GM18498 (cell line): ENCODE data around the gene ABHD14A.

Experiments
- ATAC-seq: cut with Tn5 transposase; IDR thresholded peaks from one replicate; pipeline ENCODE4 v1.9.1; 2021; ENCODE audit warnings: mild to moderate bottlenecking, moderate library complexity; ENCODE audit not compliant: unreplicated experiment

ABHD14A gene

GRCh38 chr3:51955175-51955892 lies 19.5 kb upstream of the ABHD14A start, which contains the start of gene GPR62:
GPR62 (plus strand) TSS chr3:51955381; CDS start chr3:51955653, 272 bp downstream.
- no peak for ATAC-seq

DNA sequence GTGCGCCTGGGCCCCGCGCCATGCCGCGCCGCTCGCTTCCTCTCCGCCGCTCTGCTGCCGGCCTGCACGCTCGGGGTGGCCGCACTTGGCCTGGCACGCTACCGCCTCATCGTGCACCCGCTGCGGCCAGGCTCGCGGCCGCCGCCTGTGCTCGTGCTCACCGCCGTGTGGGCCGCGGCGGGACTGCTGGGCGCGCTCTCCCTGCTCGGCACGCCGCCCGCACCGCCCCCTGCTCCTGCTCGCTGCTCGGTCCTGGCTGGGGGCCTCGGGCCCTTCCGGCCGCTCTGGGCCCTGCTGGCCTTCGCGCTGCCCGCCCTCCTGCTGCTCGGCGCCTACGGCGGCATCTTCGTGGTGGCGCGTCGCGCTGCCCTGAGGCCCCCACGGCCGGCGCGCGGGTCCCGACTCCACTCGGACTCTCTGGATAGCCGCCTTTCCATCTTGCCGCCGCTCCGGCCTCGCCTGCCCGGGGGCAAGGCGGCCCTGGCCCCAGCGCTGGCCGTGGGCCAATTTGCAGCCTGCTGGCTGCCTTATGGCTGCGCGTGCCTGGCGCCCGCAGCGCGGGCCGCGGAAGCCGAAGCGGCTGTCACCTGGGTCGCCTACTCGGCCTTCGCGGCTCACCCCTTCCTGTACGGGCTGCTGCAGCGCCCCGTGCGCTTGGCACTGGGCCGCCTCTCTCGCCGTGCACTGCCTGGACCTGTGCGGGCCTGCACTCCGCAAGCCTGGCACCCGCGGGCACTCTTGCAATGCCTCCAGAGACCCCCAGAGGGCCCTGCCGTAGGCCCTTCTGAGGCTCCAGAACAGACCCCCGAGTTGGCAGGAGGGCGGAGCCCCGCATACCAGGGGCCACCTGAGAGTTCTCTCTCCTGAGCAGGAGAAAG lies 18.7 kb upstream of the ABHD14A start:
- ATAC-seq, result peak; percentile 60

DNA sequence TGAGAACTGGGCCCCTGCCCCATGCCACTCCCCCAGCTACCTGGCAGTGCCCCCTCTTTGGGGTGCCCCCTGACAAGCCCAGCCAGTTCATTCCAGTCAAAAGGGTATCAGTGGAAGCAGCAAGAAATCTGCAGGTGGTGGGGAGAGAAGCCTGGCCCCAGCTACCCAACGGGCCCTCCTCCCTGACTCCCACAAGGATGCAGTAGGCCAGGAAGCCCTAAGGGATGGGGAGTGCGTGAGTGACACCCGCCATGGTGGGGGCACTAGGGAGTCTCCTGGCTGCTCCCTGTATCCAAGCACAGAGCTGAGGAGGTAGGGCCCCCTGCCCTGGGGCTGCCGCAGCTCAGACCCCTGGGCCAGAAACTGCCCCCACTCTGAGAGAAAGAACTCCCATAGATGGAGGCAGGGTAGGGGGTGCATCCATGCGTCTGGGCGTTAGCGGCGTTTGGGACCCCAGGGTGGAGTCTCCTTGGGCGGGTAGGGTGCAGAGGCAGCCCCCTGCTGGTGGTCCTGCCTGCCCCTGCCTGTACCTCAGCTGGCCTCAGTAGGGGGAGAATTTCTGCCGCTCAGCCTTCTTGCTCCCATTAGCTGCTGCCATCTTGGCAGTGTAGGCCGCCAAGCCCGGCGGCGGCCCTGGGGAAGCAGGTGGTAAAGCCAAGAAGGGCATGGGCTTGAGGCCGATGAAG lies 17.2 kb upstream of the ABHD14A start:
- ATAC-seq, result no peak

- ATAC-seq, result no peak
These were observed 16.0 kb upstream of the ABHD14A start for GRCh38 chr3:51958603-51959521.

DNA sequence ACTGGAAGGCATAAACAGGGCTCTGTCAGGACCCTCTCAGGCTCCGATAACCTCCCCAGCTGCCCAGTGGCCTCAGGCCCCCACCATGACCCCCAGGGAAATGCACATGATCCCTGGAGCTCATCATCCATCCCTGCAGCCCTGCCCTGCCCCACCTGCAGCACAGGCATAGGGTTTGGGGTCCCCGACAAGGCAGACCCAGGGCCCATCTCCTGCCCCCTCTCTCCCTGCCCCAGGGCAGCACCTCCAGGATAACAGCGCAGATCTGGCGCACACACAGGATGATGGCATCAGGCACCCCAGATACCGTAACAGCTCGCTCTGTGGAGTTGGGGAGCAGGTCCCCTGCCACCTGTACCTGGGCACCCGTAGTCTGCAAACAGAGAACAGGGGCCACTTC lies 15.2 kb upstream of the ABHD14A start:
- ATAC-seq, result no peak

GRCh38 chr3:51960386-51960785 lies 14.5 kb upstream of the ABHD14A start:
- ATAC-seq, result no peak

GRCh38 chr3:51961011-51961410 lies 13.9 kb upstream of the ABHD14A start:
- ATAC-seq, result no peak

- ATAC-seq, result no peak
These were observed 13.0 kb upstream of the ABHD14A start for GRCh38 chr3:51961602-51962569.

- no peak for ATAC-seq
These were observed 11.9 kb upstream of the ABHD14A start for GRCh38 chr3:51962854-51963530.

DNA sequence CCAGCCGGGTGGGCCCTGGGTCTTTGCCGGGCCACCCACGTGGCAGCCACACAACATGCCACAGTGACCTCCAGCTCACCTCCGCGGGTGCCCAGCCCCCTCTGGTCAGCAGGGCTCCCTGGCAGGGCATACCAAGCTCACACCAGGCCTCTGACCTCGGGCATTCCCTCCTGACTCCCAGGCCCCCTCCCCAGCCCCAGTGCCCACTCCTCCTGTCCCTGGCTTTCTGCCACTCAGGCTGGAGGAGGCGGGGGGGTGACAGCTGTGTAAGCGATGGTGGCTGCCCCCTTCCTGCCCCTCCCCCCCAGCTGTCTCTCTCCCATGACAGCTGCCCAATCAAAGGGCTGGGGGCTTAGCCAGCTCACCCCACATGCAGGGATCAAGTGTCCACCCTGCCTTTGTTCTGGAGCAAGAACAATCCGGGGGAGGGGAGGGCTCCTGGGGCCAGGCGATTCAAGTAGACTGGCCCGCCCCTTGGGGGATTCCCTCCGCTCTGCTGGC lies 10.9 kb upstream of the ABHD14A start:
- ATAC-seq, result no peak

DNA sequence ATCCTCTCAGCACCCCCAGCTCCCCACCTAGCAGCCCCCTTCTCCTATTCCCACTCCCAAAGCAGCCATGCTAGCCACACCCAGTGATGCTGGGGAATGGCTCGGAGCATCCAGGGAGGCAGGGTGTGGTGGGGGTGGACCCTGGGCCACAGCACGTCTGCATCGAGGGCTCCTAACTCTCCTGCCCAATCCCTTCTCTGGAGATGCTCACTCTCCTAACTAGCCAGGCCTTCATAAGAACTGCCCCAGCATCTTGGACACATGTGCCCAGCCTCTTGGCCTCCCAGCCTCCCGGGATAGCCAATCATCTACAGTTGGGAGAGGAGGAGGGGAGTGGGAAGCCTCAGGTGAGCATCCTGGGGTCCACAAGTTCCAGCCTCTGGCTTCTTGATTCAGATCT lies 10.3 kb upstream of the ABHD14A start:
- no peak for ATAC-seq

DNA sequence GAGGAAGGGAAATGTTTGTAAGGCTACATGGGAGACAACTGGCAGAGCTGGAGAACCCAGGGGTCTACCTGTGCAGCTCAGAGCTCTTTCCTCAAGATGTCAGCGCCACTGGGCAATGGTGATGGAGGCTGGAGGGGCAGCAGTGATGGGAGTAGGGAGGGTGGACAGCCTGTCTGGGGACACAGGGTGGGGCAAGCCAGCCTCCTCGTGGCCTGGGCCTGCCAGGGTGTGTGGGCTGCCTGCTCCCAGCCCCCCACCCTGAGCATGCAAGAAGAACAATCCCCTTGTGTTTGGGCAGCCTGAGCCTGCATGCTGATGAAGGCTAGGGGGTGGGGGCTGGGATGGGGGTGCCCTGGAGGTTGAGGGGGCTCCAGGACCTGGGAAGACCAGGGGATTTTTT lies 8.8 kb upstream of the ABHD14A start:
- no peak for ATAC-seq

- no peak for ATAC-seq
These were observed 8.4 kb upstream of the ABHD14A start for GRCh38 chr3:51966486-51966885.

DNA sequence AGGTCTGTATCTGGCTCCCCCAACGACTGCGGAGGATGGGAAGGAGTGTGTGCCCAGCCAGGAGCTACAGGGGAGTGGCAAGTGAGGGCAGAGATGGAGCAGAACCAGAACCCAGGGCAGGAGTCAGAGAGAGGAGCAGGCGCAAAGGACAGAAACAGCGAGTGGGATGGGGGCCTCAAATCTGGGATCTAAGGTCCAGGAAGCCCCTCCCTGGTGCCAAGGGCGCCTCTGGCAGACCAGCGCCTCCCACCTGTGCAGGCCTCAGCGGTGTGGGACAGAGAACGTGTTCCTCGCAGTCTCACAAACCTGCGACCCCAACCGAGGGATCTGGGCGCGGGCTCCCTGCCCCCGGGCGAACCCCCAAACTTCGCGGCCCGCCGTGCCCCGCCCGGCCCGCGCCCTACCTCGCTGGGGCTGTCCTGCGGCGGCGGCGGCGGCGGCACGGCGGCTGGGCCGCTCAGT lies 7.9 kb upstream of the ABHD14A start:
- ATAC-seq, result peak; percentile 42

- peak; percentile 67 for ATAC-seq
These were observed 7.3 kb upstream of the ABHD14A start, which contains the start of gene PCBP4 for GRCh38 chr3:51967384-51968169. PCBP4 (minus strand) TSS chr3:51967454; CDS start chr3:51961240, 6,214 bp downstream.

DNA sequence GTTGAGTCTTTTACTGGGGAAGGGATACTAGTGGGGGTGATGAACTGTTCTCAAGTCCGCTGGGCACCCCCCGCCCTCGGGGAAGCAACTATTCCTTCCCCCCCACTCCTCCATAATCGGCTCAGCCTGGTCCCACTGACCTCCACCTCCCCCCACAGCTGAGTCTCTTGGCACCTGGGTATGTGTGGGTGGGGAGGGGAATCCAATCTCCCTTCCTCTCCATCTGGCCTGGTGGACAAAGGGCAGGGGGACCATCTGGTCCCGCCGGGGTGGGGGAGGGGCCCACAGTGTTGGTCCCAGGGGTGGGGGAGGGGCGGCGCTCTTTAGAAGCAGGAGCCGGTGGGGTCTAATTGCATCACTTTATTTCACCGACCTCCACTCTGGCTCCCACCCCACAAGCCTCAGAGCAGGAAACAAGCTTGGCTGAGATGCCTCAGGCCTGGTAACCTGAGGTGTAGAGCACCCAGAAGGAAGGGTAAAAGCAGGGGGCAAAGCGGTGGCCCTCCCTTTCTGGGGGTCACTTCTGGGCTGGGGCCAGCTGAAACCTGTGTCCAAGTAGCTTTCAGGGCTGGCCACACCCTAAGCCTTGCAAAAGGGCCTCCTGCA lies 6.6 kb upstream of the ABHD14A start:
- ATAC-seq, result no peak
